Measurements from ENCODE around the gene GTF2F2.

DNA sequence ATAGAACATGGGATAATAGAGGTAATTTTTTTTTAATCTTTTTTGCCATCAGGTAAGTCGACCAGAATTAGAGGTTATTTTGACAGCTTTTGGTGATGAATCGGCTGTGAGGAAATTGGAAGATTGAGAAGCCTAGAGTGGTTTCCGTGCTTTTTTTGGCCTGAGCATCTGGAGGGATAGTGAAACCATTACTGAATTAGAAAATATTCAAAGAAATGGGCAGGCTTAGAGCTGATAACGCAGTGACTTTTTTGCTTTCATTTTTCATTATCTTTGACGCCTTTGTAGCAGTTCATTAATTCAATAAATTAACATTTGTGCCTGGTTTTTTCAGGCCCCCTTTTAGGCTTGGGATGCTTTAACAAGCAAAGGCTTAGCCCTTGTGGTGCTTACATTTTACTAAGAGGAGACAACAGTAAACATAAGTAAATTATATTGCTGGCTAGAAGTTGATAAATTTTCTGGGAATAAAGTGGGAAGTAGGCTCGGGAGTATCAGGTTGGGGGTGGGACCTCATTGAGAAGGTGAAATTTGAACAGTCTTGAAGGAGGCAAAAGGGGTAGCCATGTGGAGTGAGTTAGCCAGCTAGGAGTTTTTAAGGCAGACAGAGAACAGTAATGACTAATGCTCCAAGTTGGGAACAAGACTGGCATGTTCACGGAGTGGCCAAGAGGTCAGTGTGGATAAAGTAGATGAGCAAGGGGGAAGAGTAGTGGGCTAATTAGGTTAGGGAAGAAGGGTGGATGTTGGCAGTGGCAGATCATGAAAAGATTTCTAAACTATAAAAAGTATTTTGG lies 36.5 kb downstream of the GTF2F2 start:
- TF ChIP-seq, protein P1, sequence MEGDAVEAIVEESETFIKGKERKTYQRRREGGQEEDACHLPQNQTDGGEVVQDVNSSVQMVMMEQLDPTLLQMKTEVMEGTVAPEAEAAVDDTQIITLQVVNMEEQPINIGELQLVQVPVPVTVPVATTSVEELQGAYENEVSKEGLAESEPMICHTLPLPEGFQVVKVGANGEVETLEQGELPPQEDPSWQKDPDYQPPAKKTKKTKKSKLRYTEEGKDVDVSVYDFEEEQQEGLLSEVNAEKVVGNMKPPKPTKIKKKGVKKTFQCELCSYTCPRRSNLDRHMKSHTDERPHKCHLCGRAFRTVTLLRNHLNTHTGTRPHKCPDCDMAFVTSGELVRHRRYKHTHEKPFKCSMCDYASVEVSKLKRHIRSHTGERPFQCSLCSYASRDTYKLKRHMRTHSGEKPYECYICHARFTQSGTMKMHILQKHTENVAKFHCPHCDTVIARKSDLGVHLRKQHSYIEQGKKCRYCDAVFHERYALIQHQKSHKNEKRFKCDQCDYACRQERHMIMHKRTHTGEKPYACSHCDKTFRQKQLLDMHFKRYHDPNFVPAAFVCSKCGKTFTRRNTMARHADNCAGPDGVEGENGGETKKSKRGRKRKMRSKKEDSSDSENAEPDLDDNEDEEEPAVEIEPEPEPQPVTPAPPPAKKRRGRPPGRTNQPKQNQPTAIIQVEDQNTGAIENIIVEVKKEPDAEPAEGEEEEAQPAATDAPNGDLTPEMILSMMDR (optimal IDR thresholded peaks at IDR 0.05 in 1 of 3, IDR thresholded peaks at IDR 0.05 in 1 of 3, conservative IDR thresholded peaks at IDR 0.05 in 1 of 3; ENCODE audit: extremely low read depth in 1 of 3, insufficient read depth in 2 of 3, low read length in 3 of 3): no peak
- no peak for TF ChIP-seq EZH2 (IDR thresholded peaks at IDR 0.05; ENCODE audit: low read length)
